Measurements from ENCODE around the gene FABP2. TPM values are rescaled to one million over a fixed set of nuclear protein-coding genes. Genes with fewer than 3 reads are reported as not detected.

Gene FABP2
- total RNA-seq (2022; extraction: Qiagen RNA extraction): not detected in 5 replicates

GRCh38 chr4:119321921-119322687 is at the start of gene FABP2:
TSS of gene FABP2 (minus strand) at chr4:119322138. CDS start at chr4:119322102, 36 bp downstream.

Other genes with a start within 250 kb of the FABP2 start
- gene MYOZ2, start 186.3 kb downstream of the FABP2 start, total RNA-seq (2022; extraction: Qiagen RNA extraction): 0.02 TPM in 1 of 5 replicates, not detected in the others
- 5.9 to 9.8 TPM (median 9.0 TPM) in 5 replicates for gene USP53, start 109.4 kb downstream of the FABP2 start, total RNA-seq (2022; extraction: Qiagen RNA extraction)

Data from A549 treated with CORT108297 at 1 μM for 4 hours (cell line).